GM19468 (cell line): ENCODE measurements around the gene USP35.

Experiments used
- ATAC-seq: cut with Tn5 transposase; IDR thresholded peaks from one replicate; pipeline ENCODE4 v1.9.1; 2021; ENCODE audit warnings: mild to moderate bottlenecking, moderate library complexity, moderate number of reproducible peaks; ENCODE audit not compliant: unreplicated experiment; ENCODE audit errors: extremely low read depth

The USP35 gene

DNA sequence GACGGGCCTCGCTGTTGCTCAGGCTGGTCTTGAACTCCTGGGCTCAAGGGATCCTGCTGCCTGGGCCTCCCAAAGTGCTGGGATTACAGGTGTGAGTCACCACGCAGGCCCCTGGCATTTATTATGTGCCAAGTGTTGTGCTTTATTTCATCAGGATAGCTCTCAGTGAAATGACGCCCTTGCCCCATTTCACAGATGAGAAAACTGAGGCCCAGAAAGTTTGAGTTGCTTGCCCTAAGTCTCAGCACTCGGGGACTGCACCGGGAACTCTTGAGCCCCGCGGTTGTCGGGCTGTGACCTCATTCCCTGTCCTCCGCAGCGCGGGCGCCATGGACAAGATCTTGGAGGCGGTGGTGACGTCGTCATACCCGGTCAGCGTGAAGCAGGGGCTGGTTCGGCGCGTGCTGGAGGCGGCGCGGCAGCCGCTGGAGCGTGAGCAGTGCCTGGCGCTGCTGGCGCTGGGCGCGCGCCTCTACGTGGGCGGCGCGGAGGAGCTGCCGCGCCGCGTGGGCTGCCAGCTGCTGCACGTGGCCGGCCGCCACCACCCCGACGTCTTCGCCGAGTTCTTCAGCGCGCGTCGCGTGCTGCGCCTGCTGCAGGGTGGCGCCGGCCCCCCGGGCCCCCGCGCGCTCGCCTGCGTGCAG is 7.3 kb downstream of the USP35 start:
- no peak for ATAC-seq

DNA sequence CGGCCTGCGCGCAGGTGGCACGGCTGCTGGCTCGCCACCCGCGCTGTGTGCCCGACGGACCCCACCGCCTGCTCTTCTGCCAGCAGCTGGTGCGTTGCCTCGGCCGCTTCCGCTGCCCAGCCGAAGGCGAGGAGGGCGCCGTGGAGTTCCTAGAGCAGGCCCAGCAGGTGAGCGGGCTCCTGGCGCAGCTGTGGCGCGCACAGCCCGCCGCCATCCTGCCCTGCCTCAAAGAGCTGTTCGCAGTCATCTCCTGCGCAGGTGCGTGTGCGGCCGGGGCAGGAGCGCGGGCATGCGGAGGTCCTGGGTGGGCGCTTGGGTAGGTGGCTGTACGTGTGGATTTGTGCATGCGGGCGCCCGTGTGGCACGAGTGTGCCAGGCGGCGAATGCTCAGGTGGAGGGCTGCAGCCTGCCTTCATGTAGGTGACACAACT is 8.0 kb downstream of the USP35 start:
- ATAC-seq = no peak

DNA sequence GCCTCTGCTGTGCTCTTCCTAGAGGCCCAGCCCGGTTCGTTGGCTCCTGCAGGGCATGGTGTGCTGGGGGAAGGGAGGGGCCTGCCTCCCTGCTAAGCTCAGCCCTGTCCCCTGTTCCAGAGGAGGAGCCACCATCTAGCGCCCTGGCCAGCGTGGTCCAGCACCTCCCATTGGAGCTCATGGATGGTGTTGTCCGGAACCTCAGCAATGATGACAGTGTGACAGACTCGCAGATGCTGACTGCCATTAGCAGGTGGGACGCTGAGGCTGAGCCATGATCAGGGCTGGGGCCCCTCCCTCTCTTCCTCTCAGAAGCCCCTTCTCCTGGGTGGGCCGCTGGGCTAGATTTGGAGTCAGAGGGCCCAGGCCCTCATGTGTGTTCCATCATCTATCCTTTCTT is 9.1 kb downstream of the USP35 start:
- ATAC-seq = no peak

DNA sequence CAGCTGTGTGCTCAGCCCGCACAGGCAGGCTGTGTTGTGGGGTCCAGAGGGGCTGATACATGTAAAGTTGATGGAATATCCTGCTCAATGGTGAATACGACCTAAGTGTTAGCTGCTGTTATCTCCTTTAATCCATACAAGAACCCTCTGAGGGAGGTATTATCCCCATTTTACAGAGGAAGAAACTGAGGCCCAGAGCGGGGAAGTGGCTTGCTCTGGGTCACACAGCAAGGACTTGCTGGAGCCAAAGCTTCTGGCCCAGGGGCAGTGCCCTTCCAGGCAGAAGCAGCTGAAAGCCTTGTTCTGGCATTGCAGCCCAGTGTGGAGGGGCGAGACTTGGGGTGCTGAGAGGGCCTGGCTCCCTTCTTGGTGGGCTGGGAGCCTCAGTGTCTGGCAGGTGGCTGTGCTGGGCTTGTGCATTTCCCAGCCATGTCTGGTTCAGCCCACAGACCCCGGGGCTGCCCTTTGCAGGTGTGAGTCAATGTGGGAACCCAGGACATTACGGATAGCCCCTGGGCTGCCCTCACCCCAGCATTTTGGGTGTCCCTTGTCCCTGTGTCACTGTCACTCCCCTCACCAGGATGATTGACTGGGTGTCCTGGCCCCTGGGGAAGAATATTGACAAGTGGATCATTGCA is 10.4 kb downstream of the USP35 start:
- ATAC-seq = no peak

DNA sequence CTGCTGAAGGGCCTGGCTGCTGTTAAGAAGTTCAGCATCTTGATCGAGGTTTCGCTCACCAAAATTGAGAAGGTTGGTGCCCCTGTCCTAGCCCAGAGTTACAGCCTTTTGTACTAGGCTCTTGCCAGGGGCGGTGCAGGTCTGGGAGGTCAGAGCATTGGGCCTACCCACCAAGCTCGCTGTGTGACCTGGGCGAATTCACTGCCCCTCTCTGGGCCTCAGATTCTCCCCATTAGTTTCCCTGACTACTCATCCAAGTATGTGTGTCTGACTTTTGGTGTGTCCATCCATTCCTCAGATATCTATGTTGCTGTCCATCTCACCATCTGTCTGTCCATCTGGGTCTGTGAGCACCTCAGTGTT is 10.9 kb downstream of the USP35 start:
- ATAC-seq = no peak

DNA sequence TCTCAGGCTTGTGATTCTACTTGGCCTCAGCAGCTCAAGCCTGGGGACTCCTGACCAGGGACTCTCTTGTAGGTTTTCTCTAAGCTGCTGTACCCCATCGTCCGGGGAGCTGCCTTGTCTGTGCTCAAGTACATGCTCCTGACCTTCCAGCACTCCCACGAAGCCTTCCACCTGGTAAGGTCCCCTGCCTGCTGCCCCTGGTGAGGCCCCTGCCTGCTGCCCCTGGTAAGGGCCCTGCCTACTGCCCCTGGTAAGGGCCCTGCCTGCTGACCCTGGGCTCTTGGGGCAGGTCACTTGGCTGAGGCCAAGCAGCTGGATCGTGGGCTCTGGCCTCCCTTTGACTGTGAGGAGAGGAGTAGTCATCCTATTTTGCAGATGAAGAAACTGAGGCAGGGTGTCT is 11.3 kb downstream of the USP35 start:
- no peak for ATAC-seq

DNA sequence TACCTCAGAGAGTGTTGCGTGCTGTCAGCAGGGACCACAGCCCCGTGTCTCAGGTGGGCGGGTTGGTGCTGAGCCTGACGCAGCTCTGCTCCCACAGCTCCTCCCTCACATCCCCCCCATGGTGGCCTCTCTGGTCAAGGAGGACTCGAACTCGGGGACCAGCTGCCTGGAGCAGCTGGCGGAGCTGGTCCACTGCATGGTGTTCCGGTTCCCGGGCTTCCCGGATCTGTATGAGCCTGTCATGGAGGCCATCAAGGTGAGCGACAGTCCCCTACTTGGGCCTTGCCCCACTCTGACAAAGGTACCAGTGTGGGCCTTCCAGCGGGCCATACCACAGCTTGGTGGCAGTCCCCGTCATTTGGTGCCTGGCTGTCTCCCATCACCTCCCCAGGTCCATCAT is 11.8 kb downstream of the USP35 start:
- ATAC-seq = no peak

DNA sequence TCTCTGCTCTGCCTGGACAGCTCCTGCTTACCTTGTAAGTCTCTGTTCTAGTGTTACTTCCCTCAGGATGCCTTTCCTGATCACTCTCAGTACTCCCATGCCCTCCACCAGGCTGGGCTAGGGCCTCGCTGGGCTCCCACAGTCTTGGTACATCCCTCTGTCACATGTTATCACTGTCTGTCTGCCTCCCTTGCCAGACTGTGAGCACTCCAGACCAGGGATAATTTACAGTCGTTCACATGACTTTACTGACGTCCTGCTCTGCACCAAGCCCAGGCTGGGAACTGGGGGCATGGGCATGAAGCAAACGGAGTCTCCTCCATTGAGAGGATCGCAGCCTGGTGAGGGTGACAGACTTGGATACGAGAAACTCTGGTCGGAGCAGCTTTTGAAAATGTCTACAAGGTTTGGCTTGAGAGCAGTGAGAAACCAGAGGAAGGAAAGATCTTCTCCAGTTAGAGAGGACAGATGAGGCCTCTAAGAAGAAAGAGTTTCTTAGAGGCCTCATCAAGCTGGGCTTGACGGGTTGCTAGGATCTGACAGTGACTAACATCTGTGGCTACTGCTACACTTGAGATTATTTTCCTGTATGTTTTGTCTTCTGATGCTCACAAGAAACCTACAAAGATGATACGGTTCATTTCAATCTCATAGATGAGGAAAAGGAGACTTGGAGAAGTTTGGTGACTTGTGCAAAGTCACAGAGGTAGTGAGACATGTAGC is 12.5 kb downstream of the USP35 start:
- ATAC-seq = no peak

DNA sequence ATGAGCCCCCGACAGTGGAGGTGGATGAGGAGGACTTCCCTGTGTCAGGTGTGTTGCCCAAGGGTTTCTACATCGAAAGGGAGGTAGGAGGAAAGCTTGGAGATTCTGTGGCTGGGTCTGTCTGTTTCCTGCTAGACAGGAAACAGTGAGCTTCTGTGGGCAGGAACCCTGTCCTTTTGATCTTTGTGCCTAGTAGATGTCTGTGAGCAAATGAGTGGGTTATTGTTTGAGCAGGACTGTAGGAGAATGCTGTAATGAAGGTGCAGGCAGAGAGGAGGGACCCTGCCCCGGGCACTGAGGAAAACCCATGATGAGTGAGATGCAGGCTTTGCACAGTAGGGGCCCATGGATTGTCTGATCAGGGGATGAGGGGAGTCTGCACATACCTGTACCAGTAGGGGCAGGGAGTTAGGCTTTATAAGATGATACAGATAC is 14.0 kb downstream of the USP35 start:
- no peak for ATAC-seq

DNA sequence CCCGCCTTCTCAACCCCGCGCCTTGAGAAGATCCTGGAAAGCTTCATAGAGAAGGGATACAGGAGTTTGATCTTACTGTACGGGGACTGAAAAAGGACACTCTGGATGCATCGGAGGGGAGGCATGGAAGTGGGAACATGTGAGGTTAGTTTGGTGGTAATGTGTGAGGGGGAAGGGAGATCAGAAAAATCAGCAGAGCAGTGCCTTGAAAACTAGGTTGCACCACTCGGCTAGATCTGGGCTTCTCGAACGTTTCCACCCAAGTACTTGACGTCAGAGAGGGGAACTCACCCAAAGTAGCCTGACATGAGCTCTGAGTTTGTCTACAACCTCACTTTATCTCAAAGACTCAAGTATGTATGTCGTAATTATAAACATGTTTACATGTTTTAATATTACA is 14.5 kb downstream of the USP35 start:
- no peak for ATAC-seq

DNA sequence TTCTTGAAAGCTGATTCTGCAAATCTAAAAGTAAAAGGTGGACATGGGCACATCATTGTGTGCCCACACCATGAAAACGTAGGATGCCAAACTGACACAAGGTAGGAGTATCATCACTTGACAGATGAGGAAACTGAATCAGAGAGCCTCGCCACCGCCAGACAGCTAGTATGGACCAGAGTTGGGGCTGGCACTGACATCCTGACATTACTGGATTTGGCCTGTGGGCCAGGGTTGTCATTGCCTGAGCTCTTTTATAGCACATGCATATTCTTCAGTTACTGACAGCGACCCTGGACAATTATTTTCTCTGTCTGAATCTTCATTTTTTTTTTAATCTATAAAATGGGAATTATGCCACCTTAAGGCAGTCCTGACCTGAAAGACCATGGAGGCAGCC is 16.5 kb downstream of the USP35 start:
- ATAC-seq = no peak

DNA sequence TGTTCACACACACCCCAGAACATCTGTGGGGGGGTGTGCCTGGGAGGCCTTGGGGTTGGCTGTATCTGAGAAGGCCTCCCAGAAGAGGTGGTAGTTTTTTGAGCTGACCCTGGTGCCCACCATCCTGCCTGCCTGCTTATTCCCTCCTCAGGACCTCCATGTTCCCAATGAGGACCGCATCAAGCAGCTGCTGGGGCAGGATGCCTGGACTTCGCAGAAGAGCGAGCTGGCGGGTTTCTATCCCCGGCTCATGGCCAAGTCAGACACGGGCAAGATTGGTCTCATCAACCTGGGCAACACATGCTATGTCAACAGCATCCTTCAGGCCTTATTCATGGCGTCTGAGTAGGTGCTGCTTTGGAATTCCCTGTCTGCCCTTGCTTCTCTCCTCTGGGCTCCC is 17.0 kb downstream of the USP35 start:
- no peak for ATAC-seq

DNA sequence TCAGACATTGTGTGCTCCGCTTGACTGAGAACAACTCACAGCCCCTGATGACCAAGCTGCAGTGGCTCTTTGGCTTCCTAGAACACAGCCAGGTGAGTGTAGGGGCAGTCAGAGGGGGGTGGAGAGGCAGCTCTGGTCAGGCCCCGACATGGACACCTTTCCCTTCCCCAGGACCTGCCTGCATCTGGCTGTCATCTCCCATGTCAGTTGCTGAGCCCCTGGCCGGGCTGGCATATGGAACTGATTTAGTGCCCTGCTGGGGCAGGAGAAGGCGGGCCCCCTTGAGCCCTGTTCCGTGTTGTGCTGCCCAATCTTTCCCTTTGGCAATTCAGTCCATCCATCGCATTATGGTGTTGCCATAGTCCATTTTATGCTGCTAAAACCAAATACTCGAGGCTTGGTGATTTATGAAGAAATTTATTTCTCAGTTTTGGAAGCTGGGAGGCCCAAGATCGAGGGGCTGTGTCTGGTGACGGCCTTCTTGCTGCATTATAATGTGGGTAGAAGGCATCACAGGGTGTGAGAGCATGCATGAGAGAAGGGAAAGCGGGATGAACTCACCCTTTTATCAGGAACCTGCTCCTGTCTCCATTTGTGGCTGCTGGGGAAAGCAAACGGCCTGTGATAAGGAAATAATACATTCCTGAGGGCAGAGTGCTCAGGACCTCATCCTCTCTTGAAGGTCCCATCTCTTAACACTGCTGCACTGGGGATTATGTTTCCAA is 19.0 kb downstream of the USP35 start:
- ATAC-seq = no peak

DNA sequence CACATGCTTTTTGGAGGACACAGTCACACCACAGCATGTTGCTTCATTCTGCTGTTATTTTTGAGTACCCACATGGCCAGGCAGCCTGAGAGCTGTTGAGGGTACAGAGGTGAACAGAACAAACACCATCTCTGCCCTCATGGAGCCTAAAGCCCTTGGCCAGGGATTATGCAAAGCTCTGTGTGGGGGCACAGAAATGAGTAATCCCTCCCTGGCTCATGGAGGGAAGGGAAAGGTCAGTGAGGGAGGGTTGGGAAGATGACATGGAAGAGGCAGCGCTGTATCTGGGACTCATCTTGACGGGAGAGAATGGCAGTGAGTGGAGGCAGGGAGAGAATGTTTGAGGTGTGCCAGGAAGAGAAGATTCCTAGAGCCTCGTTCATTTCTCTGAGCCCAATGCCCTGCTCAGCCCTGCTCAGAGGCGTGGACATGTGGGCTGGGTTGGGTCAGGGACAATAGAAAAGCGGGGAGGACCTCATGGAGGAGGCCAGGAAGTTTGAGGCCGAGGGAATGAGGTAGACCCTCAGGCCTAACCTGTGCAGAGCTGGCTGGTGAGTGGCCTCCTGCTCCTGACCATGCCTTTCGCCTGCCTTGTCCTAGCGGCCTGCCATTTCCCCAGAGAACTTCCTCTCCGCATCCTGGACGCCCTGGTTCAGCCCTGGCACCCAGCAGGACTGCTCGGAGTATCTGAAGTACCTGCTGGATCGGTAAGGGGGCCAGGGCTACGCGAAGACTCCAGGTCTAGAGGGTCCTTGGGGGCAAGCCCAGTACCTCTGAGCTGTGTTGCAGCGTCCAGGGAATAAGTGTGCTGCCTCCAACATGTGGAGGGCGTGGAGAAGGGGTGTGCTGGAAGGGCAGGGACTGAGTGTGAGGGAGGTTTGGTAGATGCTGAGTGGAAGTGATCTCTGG is 19.8 kb downstream of the USP35 start:
- ATAC-seq = no peak

DNA sequence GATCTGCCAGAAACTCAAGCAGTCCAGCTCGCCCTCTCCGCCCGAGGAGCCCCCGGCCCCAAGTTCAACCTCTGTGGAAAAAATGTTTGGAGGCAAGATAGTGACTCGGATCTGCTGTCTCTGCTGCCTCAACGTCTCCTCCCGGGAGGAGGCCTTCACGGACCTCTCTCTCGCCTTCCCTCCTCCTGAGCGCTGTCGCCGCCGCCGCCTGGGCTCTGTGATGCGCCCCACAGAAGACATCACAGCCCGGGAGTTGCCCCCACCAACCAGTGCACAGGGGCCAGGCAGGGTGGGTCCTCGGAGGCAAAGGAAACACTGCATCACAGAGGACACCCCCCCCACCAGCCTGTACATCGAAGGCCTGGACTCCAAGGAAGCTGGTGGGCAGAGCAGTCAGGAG is 20.8 kb downstream of the USP35 start:
- ATAC-seq = no peak

DNA sequence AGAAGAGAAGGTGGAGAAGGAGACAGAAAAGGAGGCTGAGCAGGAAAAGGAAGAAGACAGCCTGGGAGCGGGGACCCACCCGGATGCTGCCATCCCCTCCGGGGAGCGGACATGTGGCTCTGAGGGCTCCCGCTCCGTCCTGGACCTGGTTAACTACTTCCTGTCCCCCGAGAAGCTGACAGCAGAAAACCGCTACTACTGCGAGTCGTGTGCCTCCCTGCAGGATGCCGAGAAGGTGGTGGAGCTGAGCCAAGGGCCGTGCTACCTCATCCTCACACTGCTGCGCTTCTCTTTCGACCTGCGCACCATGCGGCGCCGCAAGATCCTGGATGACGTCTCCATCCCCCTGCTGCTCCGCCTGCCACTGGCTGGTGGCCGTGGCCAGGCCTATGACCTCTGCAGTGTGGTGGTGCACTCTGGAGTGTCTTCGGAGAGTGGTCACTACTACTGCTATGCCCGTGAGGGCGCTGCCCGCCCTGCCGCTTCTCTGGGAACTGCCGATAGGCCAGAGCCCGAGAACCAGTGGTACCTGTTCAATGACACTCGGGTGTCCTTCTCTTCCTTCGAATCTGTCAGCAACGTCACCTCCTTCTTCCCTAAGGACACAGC is 21.4 kb downstream of the USP35 start:
- ATAC-seq = no peak

DNA sequence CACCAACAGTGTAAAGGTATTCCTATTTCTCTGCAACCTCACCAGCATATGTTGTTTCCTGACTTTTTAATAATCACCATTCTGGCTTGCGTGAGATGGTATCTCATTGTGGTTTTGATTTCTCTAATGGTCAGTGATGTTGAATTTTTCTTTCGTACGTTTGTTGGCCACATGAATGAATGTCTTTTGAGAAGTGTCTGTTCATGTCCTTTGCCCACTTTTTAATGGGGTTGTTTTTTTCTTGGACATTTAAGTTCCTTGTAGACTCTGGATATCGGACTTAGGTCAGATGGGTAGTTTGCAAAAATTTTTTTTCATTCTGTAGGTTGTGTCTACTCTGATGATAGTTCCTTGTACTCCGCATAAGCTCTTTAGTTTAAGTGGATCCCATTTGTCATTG is 22.8 kb downstream of the USP35 start:
- no peak for ATAC-seq

DNA sequence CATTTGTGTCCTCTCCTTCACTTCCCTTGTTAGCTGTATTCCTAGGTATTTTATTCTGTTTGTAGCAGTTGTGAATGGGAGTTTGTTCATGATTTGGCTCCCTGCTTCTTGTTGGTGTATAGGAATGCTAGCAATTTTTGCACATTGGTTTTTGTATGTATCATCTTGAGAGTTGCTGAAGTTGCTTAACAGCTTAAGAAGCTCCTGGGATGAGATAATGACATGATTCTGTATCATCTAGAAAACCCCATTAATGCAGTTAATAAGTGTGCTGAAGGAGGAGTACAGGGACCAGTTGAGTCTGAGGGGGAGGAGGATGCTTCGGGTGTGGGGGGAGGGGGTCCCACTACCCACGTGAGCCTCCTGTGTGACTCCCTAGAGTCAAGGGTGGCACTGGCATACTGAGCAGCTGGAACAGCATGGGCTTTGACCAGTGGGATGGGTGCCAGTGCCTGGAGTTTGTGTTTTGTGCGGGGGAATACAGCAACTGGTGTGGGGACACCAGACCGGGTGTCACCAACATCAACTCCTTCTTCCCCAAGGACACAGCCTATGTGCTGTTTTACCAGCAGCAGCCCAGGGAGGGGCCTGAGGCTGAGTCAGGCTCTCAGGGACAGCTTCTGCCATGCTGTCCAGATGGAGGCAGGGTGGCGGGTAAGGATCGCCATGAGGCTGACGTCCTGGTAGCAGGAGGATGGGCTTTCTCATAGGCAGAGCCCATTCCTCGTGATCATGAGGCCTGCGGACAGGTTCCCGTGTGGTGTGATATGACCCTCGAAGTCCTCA is 24.1 kb downstream of the USP35 start:
- no peak for ATAC-seq
